SHP77 (cell line): ENCODE results near the gene PTPN20.

ENCODE experiments used
- DNase-seq, 2 experiments: peaks; one replicate each; lab custom pipeline; 2025; lab: John Stamatoyannopoulos, UW

PTPN20 gene

DNA sequence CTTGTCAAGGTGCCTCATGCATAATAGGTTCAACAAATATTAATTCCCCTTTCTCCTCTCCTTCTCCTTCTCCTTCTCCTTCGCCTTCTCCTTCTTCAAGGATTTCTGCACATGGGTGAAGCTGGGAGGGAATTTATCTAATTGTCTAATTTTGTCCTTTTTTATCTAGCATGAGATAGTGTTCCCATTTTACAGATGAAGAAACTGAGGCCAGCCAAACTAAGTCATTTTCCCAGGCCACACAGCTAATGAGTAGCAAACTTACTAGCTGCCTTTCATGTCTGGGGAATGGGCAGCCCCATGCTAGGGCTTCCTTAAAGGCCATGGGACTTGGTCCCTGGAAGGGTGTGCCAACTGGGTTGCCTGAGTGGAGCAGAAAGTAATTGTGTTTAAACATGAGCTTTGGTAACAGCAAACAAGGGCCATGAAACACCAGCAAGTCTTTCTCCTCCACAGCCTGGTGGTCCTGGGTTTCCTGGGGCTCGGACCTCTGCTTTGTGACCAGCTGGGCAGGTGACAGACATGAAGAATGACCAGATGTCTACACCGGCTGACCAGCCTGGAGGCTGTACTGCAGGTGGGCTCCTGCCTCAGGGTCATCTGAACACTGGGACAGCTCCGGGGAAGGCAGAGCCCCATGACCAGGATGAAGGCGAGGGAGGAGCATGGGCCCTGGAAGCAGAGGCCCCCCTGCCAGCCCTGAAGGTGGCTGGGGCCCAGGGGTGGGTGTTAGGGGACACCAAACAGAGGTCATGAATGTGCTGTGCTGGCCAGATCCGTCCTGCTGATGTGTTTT is 138.0 kb downstream of the PTPN20 start:
- no peak for DNase-seq

DNA sequence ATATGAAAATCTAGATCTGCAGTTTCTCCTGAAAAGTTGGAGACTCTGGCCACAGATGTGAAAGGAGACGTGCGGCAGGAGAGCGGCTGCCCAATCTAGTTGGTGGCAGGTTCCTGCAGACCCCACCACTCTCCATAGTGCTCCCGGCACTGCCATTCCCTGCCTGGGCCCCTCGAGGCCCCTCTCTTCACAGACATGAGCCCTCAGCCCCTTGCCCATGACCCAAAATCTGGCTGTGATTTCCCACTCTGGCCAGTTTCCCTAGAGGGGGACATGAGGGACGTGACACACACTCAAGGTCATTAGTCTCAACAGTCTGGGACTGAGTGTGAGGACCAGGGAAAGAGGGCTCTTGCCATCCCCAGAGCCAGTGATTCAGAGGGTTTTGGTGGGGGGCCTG is 138.7 kb downstream of the PTPN20 start:
- DNase-seq: no peak

DNA sequence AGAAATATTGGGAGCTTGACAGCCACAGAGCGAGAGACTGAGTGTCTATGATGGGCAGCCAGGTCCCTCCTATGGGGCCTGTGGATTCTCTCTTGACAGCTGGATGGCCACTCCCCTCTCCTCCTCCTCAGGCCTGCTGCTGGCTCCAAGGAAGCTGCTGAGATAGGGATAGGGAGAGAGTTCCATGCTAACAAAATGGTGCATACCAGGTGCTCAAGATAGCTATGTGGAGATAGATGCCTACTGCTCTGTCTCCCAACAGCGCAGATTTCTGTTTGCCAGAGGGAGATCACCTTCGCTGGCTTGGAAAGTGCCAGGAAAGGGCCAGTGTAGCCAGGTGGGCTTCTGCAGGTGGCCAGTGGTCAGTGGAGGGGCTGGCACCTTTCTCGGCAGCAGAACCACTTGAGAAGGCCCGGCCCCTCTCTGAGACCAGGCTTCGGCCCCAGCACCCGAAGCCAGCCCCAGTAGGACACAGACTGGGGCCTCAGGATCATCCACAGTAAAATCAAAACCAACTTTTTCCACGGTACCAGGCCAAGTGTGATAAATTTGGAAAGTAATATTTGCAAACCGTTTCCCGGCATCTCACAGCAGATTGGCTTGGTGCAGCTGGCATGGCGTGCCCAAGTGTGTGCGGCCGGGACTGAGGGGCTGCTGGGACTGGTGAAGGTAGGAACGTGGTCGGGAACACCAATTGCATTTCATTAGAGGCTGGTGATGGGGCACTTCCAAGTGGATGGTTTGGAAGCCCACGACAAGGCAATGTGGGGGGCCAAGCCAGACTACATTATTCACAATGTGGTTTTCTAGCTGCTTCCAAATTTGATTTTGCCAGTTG is 139.6 kb downstream of the PTPN20 start:
- DNase-seq: no peak

- DNase-seq: no peak
Observed at GRCh38 chr10:47051741-47052238, 140.6 kb downstream of the PTPN20 start.
